ENCODE measurements around the gene ZXDC.

Gene ZXDC

GRCh38 chr3:126416943-126417342 is 58.7 kb downstream of the ZXDC start:
- Histone ChIP-seq H3K27me3 (ENCODE audit: control insufficient read depth in 1 of 2, insufficient read depth in 2 of 2, low read length in 2 of 2) (peaks cover 13 to 26% of the 10 kb centered on the region in 2 donors), H3K36me3 (ENCODE audit: insufficient read depth, low read length) (no peaks in the 10 kb centered on the region), H3K9ac (ENCODE audit: low read length) (no peak overlapping the region), H3K27ac (ENCODE audit: low read depth, low read length) (no peak overlapping the region), H3K4me1 (ENCODE audit: insufficient read depth, low read length) (no peaks in the 10 kb centered on the region), H3K9me3 (ENCODE audit: low read length) (no peaks in the 10 kb centered on the region), H3K4me3 (ENCODE audit: low read depth in 1 of 2, low read length in 2 of 2) (no peak overlapping the region)

GRCh38 chr3:126415661-126416591 is 59.8 kb downstream of the ZXDC start:
- Histone ChIP-seq H3K4me1 (ENCODE audit: insufficient read depth, low read length) (no peaks in the 10 kb centered on the region), H3K9me3 (ENCODE audit: low read length) (no peaks in the 10 kb centered on the region), H3K9ac (ENCODE audit: low read length) (no peak overlapping the region), H3K4me3 (ENCODE audit: low read depth in 1 of 2, low read length in 2 of 2) (no peak overlapping the region), H3K27ac (ENCODE audit: low read depth, low read length) (no peak overlapping the region), H3K36me3 (ENCODE audit: insufficient read depth, low read length) (no peaks in the 10 kb centered on the region), H3K27me3 (ENCODE audit: control insufficient read depth in 1 of 2, insufficient read depth in 2 of 2, low read length in 2 of 2) (peaks cover 13 to 26% of the 10 kb centered on the region in 2 donors)

GRCh38 chr3:126414961-126415660 is 60.6 kb downstream of the ZXDC start:
- no peaks in the 10 kb centered on the region for H3K36me3 ChIP-seq (ENCODE audit: insufficient read depth, low read length)
- no peak overlapping the region for H3K4me3 ChIP-seq (ENCODE audit: low read depth in 1 of 2, low read length in 2 of 2)
- no peaks in the 10 kb centered on the region for H3K4me1 ChIP-seq (ENCODE audit: insufficient read depth, low read length)
- H3K9me3 ChIP-seq (ENCODE audit: low read length) = no peaks in the 10 kb centered on the region
- no peak overlapping the region for H3K9ac ChIP-seq (ENCODE audit: low read length)
- no peak overlapping the region for H3K27ac ChIP-seq (ENCODE audit: low read depth, low read length)
- H3K27me3 ChIP-seq (ENCODE audit: control insufficient read depth in 1 of 2, insufficient read depth in 2 of 2, low read length in 2 of 2) = peaks cover 13 to 26% of the 10 kb centered on the region in 2 donors

GRCh38 chr3:126414406-126414805 is 61.3 kb downstream of the ZXDC start:
- H3K9me3 ChIP-seq (ENCODE audit: low read length) = no peaks in the 10 kb centered on the region
- no peaks in the 10 kb centered on the region for H3K4me1 ChIP-seq (ENCODE audit: insufficient read depth, low read length)
- no peak overlapping the region for H3K27ac ChIP-seq (ENCODE audit: low read depth, low read length)
- H3K27me3 ChIP-seq (ENCODE audit: control insufficient read depth in 1 of 2, insufficient read depth in 2 of 2, low read length in 2 of 2) = peaks cover 13 to 26% of the 10 kb centered on the region in 2 donors
- H3K36me3 ChIP-seq (ENCODE audit: insufficient read depth, low read length) = no peaks in the 10 kb centered on the region
- H3K4me3 ChIP-seq (ENCODE audit: low read depth in 1 of 2, low read length in 2 of 2) = no peak overlapping the region
- no peak overlapping the region for H3K9ac ChIP-seq (ENCODE audit: low read length)

GRCh38 chr3:126413693-126414080 is 62.0 kb downstream of the ZXDC start:
- no peak overlapping the region for H3K9ac ChIP-seq (ENCODE audit: low read length)
- H3K4me1 ChIP-seq (ENCODE audit: insufficient read depth, low read length) = no peaks in the 10 kb centered on the region
- no peak overlapping the region for H3K27ac ChIP-seq (ENCODE audit: low read depth, low read length)
- H3K27me3 ChIP-seq (ENCODE audit: control insufficient read depth in 1 of 2, insufficient read depth in 2 of 2, low read length in 2 of 2) = peaks cover 13 to 26% of the 10 kb centered on the region in 2 donors
- no peaks in the 10 kb centered on the region for H3K9me3 ChIP-seq (ENCODE audit: low read length)
- H3K4me3 ChIP-seq (ENCODE audit: low read depth in 1 of 2, low read length in 2 of 2) = no peak overlapping the region
- no peaks in the 10 kb centered on the region for H3K36me3 ChIP-seq (ENCODE audit: insufficient read depth, low read length)

- H3K27me3 ChIP-seq (ENCODE audit: control insufficient read depth in 1 of 2, insufficient read depth in 2 of 2, low read length in 2 of 2) = peaks cover 13 to 26% of the 10 kb centered on the region in 2 donors
- H3K4me1 ChIP-seq (ENCODE audit: insufficient read depth, low read length) = no peaks in the 10 kb centered on the region
- no peak overlapping the region for H3K4me3 ChIP-seq (ENCODE audit: low read depth in 1 of 2, low read length in 2 of 2)
- no peak overlapping the region for H3K27ac ChIP-seq (ENCODE audit: low read depth, low read length)
- no peaks in the 10 kb centered on the region for H3K9me3 ChIP-seq (ENCODE audit: low read length)
- no peak overlapping the region for H3K9ac ChIP-seq (ENCODE audit: low read length)
- H3K36me3 ChIP-seq (ENCODE audit: insufficient read depth, low read length) = no peaks in the 10 kb centered on the region
Measured at GRCh38 chr3:126412841-126413692, 62.6 kb downstream of the ZXDC start.

- Histone ChIP-seq H3K27ac (ENCODE audit: low read depth, low read length) (no peak overlapping the region), H3K9ac (ENCODE audit: low read length) (no peak overlapping the region), H3K9me3 (ENCODE audit: low read length) (no peaks in the 10 kb centered on the region), H3K27me3 (ENCODE audit: control insufficient read depth in 1 of 2, insufficient read depth in 2 of 2, low read length in 2 of 2) (no peaks in the 10 kb centered on the region), H3K36me3 (ENCODE audit: insufficient read depth, low read length) (no peaks in the 10 kb centered on the region), H3K4me3 (ENCODE audit: low read depth in 1 of 2, low read length in 2 of 2) (no peak overlapping the region), H3K4me1 (ENCODE audit: insufficient read depth, low read length) (no peaks in the 10 kb centered on the region)
Measured at GRCh38 chr3:126408099-126408498, 67.6 kb downstream of the ZXDC start.

- Histone ChIP-seq H3K9ac (ENCODE audit: low read length) (no peak overlapping the region), H3K27ac (ENCODE audit: low read depth, low read length) (no peak overlapping the region), H3K9me3 (ENCODE audit: low read length) (no peaks in the 10 kb centered on the region), H3K27me3 (ENCODE audit: control insufficient read depth in 1 of 2, insufficient read depth in 2 of 2, low read length in 2 of 2) (no peaks in the 10 kb centered on the region), H3K4me1 (ENCODE audit: insufficient read depth, low read length) (no peaks in the 10 kb centered on the region), H3K4me3 (ENCODE audit: low read depth in 1 of 2, low read length in 2 of 2) (no peak overlapping the region), H3K36me3 (ENCODE audit: insufficient read depth, low read length) (no peaks in the 10 kb centered on the region)
Measured at GRCh38 chr3:126407412-126408044, 68.2 kb downstream of the ZXDC start.

- no peak overlapping the region for H3K4me3 ChIP-seq (ENCODE audit: low read depth in 1 of 2, low read length in 2 of 2)
- H3K27ac ChIP-seq (ENCODE audit: low read depth, low read length) = no peak overlapping the region
- no peaks in the 10 kb centered on the region for H3K9me3 ChIP-seq (ENCODE audit: low read length)
- H3K36me3 ChIP-seq (ENCODE audit: insufficient read depth, low read length) = no peaks in the 10 kb centered on the region
- no peak overlapping the region for H3K9ac ChIP-seq (ENCODE audit: low read length)
- H3K4me1 ChIP-seq (ENCODE audit: insufficient read depth, low read length) = no peaks in the 10 kb centered on the region
- no peaks in the 10 kb centered on the region for H3K27me3 ChIP-seq (ENCODE audit: control insufficient read depth in 1 of 2, insufficient read depth in 2 of 2, low read length in 2 of 2)
Measured at GRCh38 chr3:126406389-126407296, 69.0 kb downstream of the ZXDC start.

- Histone ChIP-seq H3K9me3 (ENCODE audit: low read length) (no peaks in the 10 kb centered on the region), H3K27me3 (ENCODE audit: control insufficient read depth in 1 of 2, insufficient read depth in 2 of 2, low read length in 2 of 2) (no peaks in the 10 kb centered on the region), H3K4me1 (ENCODE audit: insufficient read depth, low read length) (peaks cover under 1% of the 10 kb centered on the region), H3K9ac (ENCODE audit: low read length) (no peak overlapping the region), H3K27ac (ENCODE audit: low read depth, low read length) (no peak overlapping the region), H3K4me3 (ENCODE audit: low read depth in 1 of 2, low read length in 2 of 2) (no peak overlapping the region), H3K36me3 (ENCODE audit: insufficient read depth, low read length) (no peaks in the 10 kb centered on the region)
Measured at GRCh38 chr3:126402666-126403302, 72.9 kb downstream of the ZXDC start.
